H1 (cell line): Measurements from ENCODE around the gene COL8A1.

ENCODE experiments used
- CEBPB ChIP-seq: IDR thresholded peaks from 2 replicates; pipeline ENCODE4 v1.6.1; 2012; ENCODE audit warnings: low read depth, low read length
- CHD1 ChIP-seq: IDR thresholded peaks from 2 replicates; pipeline ENCODE4 v1.6.1; 2012; ENCODE audit warnings: low read depth, low read length, improper control_type of control experiment
- CREB1 ChIP-seq: IDR thresholded peaks from 2 replicates; pipeline ENCODE4 v1.6.1; 2012; ENCODE audit warnings: inconsistent platforms
- EGR1 ChIP-seq: IDR thresholded peaks from 2 replicates; pipeline ENCODE4 v1.6.1; 2011; ENCODE audit warnings: low read depth, low read length, borderline replicate concordance
- GABPA ChIP-seq: IDR thresholded peaks from 2 replicates; pipeline ENCODE4 v1.6.1; 2011; ENCODE audit warnings: mild to moderate bottlenecking, low read length, moderate library complexity, borderline replicate concordance; ENCODE audit not compliant: insufficient read depth
- HDAC6 ChIP-seq: IDR thresholded peaks from one replicate; pipeline ENCODE4 v1.7.1; 2012; ENCODE audit warnings: low read depth, mild to moderate bottlenecking, inconsistent platforms, low read length, moderate library complexity
- POLR2A ChIP-seq, 2 experiments: IDR thresholded peaks; 1 replicate in 1 of 2; 2 replicates in 1 of 2; pipeline ENCODE4 v1.6.1; 2011; ENCODE audit warnings: low read depth in 2 of 2, low read length in 2 of 2, mild to moderate bottlenecking in 2 of 2; ENCODE audit errors: control extremely low read depth in 1 of 2
- RXRA ChIP-seq: IDR thresholded peaks from 2 replicates; pipeline ENCODE4 v1.6.1; 2011; ENCODE audit warnings: low read depth, mild to moderate bottlenecking, low read length, moderate library complexity; ENCODE audit not compliant: insufficient read depth
- SP1 ChIP-seq: IDR thresholded peaks from 2 replicates; pipeline ENCODE4 v1.6.1; 2011; ENCODE audit warnings: low read depth, low read length
- TBP ChIP-seq: IDR thresholded peaks from 2 replicates; pipeline ENCODE4 v1.6.1; 2011; ENCODE audit warnings: low read depth, low read length, improper control_type of control experiment
- YY1 ChIP-seq: IDR thresholded peaks from 2 replicates; pipeline ENCODE4 v1.6.1; 2011; ENCODE audit warnings: low read depth, mild to moderate bottlenecking, low read length
- TF ChIP-seq, protein P1 (sequence below), 3 experiments: IDR thresholded peaks; 1 replicate in 2 of 3; 2 replicates in 1 of 3; pipeline versions ENCODE4 v1.5.1 to v1.6.1; 2011; ENCODE audit warnings: low read length in 3 of 3, mild to moderate bottlenecking in 3 of 3, inconsistent platforms in 2 of 3, low read depth in 1 of 3, moderate library complexity in 1 of 3; ENCODE audit not compliant: insufficient read depth in 1 of 3; ENCODE audit errors: control extremely low read depth in 1 of 3
- TF ChIP-seq, protein P2 (sequence below): IDR thresholded peaks from 2 replicates; pipeline ENCODE4 v1.6.1; 2011; ENCODE audit warnings: low read depth, mild to moderate bottlenecking, low read length; ENCODE audit not compliant: insufficient read depth

- no peak for TF ChIP-seq YY1
- no peak for TF ChIP-seq CEBPB
- TF ChIP-seq, protein P1, sequence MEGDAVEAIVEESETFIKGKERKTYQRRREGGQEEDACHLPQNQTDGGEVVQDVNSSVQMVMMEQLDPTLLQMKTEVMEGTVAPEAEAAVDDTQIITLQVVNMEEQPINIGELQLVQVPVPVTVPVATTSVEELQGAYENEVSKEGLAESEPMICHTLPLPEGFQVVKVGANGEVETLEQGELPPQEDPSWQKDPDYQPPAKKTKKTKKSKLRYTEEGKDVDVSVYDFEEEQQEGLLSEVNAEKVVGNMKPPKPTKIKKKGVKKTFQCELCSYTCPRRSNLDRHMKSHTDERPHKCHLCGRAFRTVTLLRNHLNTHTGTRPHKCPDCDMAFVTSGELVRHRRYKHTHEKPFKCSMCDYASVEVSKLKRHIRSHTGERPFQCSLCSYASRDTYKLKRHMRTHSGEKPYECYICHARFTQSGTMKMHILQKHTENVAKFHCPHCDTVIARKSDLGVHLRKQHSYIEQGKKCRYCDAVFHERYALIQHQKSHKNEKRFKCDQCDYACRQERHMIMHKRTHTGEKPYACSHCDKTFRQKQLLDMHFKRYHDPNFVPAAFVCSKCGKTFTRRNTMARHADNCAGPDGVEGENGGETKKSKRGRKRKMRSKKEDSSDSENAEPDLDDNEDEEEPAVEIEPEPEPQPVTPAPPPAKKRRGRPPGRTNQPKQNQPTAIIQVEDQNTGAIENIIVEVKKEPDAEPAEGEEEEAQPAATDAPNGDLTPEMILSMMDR (IDR thresholded peaks at IDR 0.05; ENCODE audit: control extremely low read depth in 1 of 3, insufficient read depth in 1 of 3, low read depth in 1 of 3, low read length in 3 of 3), result no peak
- no peak for TF ChIP-seq CHD1
- TF ChIP-seq, protein P2, sequence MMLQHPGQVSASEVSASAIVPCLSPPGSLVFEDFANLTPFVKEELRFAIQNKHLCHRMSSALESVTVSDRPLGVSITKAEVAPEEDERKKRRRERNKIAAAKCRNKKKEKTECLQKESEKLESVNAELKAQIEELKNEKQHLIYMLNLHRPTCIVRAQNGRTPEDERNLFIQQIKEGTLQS, result no peak
- TF ChIP-seq TBP, result no peak
- no peak for TF ChIP-seq POLR2A (IDR thresholded peaks at IDR 0.05; ENCODE audit: control extremely low read depth in 1 of 2, low read depth in 2 of 2, low read length in 2 of 2)
- TF ChIP-seq HDAC6, result no peak
- TF ChIP-seq GABPA, result no peak
- no peak for TF ChIP-seq CREB1
- TF ChIP-seq RXRA, result no peak
- no peak for TF ChIP-seq SP1
- no peak for TF ChIP-seq EGR1
Observed at GRCh38 chr3:99817047-99817436, 178.6 kb downstream of the COL8A1 start.
